Brain pericyte (primary cell): ENCODE data around the gene FAM131C.

Experiments
- DNase-seq: peaks from one replicate; pipeline ENCODE4 v3.0.0-alpha.2; 2012; ENCODE audit warnings: low read depth, low spot score

FAM131C gene

DNA sequence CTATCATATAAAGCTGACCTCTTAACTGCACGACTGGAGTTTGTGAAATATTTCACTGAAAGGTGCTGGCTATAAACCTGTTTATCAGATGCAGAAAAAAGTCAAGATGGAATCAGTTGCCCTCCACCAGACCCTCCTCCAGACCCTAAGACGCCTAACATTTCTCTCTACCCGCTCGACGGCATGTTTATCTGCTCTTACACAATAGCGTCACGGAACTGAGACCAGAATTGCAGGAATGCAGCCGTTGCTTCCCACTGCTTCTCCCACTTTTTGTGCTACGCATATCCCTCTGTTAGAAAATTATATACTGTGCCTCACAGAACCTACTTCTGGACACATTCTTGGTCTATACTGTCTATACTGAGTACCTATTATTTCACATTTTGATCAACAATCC is 28.2 kb upstream of the FAM131C start:
- DNase-seq = no peak

DNA sequence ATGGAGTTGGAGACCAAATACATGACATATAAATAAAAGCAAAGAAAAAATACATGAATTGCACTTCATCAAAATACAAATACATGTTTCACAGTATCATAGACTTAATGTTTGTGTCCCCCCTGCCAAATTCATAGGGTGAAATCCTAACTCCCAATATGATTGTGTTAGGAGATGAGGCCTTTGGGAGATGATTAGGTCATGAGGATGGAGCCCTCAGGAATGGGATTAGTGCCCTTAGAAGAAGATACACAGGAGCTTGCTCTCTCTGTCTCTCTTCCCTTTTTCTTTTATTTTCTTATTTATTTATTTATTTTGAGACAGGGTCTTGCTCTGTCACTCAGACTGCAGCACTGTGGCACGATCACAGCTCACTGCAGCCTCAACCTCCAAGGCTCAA is 26.0 kb upstream of the FAM131C start:
- DNase-seq = no peak

DNA sequence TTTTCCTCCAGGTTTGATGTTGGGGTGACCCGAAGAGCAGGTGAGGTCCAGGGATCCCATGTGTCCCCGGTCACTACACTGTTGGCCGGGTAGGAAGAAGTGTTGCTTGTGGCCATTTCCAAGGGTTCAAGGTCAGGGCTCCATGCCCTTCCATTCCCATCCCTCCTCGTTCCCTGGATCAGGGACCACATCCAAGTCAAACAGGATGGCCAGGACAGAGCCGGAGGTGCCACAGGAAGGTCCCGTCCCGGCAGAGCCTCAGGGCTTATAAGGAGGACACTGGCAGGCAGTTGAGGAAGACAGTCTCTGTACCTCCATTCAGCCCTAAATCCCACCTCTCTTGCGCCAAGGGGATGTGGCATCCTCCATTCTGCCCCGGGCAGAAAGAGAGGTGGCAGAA is 22.0 kb upstream of the FAM131C start:
- no peak for DNase-seq

DNA sequence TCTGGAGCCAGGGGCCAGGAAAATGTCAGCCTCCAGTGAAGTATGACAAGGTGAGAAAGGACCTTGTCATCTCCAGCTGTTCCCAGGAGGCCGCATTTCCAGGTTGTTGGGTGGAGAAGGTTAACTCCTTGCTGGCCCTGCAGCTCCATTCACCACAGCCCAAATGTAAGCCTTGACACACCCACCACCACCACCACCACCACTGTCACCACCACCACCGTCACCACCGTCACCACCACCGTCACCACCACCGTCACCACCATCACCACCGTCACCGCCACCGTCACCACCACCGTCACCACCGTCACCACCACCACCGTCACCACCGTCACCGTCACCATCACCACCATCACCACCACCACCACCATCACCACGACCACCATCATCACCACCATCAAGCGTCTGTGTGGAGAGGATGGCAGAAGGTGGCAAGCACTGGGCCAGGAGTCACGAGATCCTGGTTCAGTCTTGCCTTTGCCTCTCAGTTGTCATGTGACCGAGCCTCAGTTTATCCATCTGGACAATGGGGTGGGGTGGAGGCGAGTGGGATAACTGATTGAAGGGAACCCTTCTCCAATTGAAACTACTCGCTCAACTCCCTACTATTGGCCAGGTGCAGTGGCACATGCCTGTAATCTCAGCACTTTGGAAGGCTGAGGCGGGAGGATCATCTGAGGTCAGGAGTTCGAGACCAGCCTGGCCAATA is 21.2 kb upstream of the FAM131C start:
- no peak for DNase-seq

DNA sequence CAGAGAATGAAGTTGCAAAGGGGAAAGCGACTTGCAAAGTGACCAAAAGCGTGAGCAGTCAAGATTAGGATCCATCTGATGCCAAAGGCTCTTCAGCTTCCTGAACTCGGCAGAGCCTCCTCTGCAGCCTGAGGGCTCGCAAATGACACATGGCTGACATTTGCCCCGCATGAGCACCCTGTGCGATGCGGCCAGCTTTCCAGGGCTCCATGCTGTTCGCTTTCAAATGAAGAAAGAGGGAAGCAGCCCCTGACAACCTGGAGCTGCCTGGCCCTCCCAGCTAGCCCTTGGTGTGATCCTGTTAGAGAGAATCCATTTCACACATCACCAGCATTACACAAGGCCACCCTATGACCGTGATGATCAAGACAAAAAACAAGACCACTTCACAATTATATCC is 20.2 kb upstream of the FAM131C start:
- DNase-seq = no peak

DNA sequence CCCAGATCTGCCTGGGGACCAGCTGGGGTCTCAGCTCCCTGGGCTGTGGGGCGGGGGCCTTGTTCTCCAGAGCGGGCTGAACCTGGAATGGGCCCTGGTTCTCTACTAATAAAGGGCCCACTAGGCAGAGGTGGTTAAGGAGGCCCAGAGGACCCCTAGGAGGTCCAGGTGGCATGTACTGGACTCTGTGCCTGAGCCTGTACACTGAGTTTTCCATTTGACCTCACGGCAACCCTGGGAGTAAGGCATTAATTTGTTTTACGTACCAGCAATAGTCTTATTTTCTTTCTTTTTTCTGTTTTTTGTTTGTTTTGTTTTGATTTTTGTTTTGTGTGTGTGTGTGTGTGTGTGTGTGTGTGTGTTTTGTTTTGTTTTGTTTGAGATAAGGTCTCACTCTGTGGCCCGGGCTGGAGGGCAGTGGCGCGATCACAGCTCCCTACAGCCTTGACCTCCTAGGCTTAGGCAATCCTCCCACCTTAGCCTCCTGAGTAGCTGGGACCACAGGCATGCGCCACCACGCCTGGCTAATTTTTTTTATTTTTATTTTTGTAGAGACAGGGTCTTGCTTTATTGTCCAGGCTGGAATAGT is 19.6 kb upstream of the FAM131C start:
- DNase-seq = no peak

DNA sequence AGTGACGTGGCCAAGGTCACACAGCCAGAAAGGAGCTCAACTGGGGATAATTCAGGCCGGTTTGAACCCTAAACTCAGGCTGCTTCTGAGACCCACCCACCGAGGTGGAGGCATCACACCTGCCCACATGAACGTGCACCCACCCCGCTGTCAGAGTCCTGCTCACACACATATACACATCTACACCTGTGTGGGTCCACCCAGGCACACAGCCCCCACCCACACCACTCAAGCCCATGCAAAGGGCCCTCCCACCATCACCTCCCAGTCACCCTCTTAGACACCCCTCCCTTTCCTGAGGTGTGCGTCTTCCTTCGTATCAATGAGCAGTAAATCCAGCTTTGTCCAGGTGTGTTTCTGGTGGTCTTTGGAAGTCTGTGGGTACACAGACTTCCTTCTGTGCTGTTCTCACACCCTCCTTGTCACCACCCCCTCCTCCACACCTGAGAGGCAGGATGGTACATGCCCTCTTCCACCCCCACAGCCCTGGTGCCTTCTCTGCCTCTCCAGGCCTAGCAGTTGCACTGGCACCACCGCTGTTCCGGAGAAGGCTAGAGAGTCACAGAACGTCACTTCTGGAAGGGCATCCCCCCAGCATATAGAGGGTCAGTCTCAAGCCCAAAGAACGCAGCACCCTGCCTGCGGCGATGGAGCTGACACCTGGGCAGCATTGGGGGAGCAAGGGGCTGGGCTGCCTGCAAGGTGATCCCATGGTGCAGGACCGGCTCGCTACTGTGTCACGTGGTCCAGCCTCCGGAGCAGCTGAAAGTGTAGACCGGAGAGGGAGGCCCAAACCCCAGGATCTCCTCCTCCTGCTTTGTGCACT is 18.9 kb upstream of the FAM131C start:
- DNase-seq = no peak

DNA sequence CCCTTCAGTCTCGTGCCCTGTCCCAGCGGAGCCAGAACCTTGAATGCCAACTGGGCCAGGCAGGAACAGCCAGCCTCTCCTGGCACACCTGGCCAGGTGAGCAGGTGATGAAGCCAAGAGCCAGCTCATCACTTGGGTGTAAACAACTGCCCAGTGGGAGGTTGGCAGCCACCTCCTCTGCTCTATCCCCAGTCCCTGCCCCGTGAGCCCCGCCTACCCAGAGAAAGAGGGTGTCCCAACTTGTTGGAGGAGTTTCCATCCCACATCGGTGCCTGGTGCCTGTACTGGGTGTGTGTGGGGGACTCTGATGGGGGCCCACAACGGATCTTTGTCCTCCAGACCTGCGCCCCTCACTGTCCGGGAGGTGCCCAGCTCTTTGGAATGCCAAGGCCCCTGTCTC is 17.8 kb upstream of the FAM131C start:
- no peak for DNase-seq

DNA sequence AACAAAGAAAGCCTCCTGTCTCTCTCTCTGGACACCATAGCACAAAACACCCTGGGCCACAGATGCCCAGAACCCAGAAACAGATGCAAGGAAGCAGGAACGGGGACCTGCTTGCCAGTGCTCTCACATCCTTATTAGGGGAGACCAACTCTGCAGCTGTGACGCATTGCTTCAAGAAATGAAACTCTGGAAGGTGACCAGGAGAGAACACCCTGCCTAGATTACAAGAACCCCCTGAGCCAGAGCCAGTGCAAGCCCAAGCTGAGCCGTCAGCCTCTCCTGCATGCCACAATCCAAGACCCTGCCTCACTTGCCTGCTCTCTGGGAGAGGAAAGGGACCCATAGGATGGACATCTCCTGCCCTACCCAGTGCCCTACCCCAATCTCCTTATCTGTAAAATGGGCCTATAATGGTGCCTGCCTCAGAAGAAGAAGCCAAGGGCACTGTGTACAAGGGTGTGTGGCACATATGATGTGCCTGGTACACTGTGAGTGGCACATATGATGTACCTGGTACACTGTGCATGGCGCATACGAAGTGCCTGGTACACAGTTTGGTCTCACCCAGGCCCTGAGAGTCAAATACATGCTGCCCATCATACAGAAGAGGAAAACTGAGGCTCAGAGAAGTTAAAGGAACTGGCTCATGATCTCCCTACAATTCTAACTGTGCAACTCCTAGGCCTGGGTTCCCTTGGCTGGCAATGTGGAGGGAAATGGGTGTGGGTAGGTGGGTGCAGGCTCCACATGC is 16.8 kb upstream of the FAM131C start:
- DNase-seq = no peak

DNA sequence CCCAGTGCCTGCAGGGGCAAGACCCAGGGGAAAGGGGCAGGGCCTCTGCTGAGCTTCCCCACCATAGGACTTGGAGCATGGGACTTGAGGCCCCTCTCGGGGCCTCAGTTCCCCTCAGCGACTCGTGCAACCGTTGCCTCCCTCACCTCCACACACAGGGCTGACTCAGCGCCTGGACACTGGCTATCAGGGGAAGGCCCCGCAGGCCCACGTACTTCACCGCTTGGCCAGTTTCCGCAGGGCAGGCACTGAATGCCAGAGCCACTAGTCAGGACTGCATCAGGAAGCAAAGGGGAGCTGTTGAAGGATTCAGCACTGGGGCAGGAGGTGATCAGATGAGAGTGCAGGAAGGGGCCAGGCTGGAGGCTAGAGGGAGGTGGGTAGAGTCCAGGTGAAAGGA is 15.5 kb upstream of the FAM131C start:
- no peak for DNase-seq

DNA sequence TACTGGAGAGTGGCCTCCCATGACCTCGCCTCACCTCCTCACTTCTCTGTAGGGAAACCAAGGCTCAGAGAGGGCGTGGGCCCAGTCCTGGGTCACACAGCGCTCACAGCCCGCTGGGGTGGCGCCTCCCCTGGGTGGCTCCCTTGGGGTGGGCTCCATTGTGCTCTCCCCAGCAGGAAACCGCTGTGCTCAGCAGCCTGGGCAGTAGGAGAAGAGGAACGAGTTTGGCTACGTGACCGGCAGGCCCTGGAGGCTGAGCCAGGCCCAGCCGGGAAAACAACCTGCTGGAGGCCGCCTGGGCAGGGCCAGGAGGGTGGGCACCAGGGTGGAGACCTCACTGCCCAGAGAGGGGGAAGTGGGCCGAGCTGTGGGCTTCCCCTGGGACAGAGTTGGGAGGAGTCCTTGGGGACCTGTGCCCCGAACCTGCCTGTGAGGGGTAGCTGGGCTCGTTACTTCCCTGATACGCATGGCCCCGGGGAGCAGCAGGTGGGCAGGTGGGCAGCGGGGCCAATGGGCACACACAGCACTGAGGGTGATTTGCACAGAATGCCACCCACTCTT is 15.0 kb upstream of the FAM131C start:
- no peak for DNase-seq

DNA sequence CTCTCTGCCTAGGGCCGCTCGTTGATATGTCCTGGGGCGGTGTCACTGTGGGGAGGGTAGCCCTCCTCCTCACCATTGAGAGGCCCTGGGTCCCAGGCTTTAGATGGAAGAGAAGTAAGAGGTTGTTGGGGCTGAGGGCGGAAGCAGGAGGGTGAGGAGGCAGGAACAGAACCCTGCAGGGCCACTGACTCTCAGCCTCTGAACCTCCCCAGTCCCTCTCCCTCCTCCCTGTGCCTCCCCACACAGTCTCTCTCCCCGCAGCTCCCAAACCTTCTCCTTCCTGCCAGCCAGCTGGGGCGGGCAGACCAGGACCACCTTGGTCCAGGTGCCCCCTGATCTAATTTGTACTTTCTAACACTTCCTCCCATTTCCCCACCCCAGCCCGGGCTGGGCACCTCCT is 14.3 kb upstream of the FAM131C start:
- DNase-seq = no peak

DNA sequence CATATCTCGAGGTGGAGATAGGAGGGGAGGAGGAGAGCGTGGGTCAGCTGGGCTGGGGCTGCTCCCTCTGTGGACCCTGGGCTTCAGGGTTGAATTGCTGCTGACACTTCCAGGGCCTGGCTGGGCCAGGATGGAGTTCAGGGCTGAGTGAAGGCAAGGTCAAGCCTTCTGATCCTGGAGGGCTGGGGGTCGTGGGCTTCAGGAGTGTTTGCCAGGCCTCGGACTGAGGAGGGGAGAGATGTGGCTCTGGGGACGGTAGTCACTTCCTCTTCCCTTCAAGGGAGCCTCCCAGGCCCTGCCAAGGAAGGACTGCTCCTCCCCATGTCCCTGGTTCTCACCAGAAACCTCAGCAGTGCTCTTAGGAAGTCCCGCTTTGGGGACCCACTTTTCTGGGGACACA is 12.1 kb upstream of the FAM131C start:
- no peak for DNase-seq

DNA sequence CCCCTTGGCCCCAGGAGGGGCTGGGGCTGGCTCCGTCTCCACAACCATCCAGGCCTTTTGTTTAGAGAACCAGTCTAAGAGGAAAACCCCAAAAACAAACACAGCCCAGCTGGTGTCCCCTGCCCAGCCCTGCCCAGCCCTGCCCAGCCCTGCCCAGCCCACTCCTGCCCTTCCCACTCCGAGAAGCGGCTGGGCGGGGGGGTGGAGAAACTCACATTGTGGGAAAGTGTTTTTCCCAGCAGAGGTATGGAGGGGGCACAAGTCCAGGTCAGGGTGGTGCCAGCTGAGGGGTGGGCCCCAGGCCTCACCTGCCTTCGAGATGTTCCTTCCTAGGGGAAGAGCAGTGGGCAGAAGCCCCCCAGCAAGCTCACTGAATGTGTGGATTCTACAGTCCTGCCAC is 10.0 kb upstream of the FAM131C start:
- DNase-seq = no peak

DNA sequence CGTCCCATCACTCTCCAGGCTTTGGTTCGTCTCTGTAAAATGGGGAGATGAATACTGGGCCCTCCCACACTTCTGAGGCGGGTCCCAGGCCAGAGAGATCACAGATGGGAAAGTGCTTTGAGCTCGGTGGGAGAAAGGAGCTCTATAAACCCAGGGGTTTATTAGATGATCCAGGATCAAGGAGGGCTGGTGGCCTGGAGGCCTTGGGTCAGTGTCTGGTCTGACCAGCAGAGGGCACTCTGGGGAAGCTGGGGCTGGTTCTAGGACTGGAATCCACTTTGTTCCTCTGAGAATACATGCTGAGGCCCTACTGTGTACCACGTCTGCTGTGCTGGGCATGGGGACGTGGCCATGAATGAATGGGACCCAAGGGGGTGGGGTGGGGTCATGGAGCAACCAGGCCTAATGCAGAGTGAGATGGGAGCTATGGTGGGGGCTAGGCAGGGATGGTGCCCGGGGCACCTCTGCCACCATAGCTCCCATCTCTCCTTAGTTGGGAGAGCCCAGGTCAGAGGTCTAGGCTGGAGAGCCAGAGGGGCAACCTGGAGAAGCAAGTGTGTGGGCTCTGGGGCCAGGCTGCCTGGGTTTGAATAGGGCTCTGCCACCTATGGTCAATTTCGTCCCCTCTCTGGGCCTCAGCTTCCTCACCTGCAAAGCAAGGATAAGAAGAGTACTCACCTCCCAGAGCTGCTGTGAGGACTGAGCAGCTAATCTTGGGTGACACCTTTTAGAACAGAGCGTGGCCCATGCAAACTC is 9.0 kb upstream of the FAM131C start:
- no peak for DNase-seq

DNA sequence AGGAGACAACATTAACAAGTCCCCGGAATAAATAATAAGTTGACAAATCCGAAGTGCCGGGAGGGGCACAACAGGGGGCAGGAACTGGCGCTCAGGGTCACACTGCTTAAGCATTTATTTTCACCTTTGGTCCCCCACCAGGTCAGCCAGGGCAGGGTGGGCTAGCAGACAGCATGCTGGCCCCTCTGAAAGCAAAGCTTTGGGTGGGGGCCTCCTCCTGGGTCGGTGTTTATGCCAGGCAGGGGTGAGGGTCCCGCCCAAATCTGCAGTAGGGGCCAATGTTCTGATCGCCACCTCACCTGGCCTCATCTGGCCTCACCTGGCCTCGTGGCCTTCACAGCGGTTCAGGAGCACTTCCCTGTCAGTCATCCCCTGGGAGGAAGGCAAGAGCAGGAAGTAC is 8.2 kb upstream of the FAM131C start:
- DNase-seq = no peak

DNA sequence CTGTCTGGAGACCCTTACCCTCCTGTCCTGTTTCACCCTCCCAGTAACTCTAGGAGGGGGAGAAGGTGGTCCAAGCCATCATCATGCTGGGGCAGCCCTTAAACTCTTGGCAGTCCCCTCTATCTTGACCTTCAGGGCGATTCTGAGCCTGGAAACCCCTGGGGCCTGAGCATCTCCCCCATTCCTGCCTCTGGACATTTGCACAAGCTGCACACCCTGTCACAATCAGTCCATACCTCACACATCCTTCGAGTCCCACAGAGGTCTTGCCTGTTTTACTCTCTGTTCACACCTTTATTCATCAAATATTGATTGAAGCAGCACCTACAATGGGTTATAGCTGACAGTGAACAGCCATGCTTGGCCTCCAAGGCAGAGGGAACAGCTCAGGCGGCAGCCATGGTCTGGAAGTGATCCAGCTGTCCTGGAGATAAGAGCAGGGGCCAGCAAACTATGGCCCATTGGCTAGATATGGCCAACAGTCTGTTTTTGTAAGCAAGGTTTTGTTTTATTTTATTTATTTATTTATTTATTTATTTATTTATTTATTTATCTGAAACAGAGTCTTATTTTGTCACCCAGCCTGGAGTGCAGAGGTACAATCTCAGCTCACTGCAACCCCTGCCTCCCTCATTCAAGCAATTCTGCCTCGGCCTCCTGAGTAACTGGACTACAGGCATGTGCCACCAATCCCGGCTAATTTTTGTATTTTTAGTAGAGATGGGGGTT is 7.1 kb upstream of the FAM131C start:
- DNase-seq = no peak

DNA sequence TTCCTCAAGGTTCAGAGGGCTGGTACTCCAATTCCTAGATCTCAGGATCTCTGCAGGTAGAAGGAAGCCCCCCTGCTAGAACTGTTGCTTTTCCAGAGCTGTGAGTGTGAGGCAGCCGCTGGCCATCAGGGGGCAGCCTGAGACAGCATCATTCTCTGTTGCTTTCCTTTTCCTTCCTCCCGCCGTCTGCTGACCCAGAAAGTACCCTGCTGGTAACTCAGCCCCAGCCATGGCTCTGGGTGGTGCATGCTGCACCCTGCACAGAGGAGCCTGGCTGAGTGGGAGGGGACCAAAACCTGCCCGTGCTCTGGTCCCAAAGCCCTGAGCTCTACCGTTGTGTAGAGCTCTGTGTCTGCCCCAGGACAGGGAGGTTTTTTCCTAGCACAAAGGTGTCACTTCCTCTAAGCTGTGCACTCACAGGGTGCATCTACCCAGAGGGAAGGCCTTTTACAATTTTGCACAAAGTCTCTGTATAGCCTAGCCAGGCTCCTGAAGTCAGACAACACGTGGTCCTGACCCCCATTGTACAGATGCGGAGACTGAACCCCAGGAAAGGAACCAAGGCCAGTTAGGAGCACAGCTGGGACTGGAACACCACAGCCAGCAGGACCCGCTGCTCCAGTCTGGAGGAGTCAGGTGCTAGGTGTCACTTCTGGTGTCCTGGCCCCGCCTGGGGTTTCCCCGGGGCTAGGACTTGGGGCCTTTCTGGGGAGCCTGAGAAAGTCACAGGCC is 5.6 kb upstream of the FAM131C start:
- peak; percentile 44 for DNase-seq

DNA sequence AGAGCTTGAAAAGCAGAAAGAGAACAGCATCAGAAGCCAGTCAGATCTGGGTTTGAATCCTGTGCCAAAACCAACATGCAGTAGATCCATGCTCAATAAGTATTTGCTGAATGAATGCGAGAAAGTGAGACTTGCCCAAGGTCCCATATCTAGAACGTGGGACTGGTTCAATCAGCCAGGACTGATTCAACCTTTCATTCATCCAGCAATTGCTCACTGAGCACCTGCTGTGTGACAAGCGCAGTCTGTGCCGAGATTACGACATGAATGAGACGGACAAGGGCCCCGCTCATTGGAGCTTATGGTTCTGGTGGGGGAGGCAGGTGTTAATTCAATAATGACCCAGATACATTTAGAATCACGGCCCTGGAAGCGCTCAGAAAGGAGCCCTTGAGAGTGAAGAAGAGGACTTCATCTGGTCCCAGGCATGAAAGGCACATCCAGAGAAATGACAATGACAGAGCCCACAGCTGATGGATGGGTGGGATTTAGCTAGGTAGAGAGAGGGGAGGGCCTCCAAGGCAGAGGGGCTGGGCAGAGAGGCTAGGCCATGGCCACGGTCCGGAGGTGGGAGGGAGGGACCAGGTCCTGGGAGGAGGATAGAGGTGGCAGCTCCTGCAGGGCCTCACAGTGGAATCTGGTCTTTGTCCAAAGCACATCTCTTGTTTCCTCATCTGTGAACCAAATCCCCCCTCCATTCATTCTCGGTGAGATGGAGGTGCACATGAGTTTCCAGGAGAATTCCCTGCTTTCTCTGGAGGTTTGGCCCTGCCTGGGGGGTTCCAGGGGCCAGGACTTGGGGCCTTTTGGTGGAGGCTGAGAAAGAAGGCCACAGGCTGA is 4.2 kb upstream of the FAM131C start:
- no peak for DNase-seq
